H1 (cell line): Measurements from ENCODE around the gene CYTH1. TPM values are rescaled to one million over a fixed set of nuclear protein-coding genes. Genes with fewer than 3 reads are reported as not detected.

ENCODE experiments used
- CTCF ChIA-PET: fragments of 300-600 bp; sonication (Branson Sonifier 250); formaldehyde crosslinking; loops from one replicate; lab custom pipeline; 2021; ENCODE audit not compliant: partially characterized antibody; lab: Charles Lee
- POLR2A ChIA-PET: fragments of 300-600 bp; sonication (Branson Sonifier 250); formaldehyde crosslinking; loops from one replicate; lab custom pipeline; 2021; ENCODE audit warnings: inconsistent platforms; ENCODE audit not compliant: partially characterized antibody; lab: Charles Lee
- DNase-seq, 2 experiments: peaks; one replicate each; pipeline versions ENCODE4 v3.0.0 to v3.0.0-alpha.2; 2010 to 2022; ENCODE audit warnings: low spot score in 2 of 2, low read depth in 1 of 2, mixed read lengths in 1 of 2
- FAIRE-seq: peaks from 2 replicates; lab custom pipeline; 2011; peaks lifted over from hg19 to GRCh38; lab: Jason Lieb, UNC
- H2AFZ ChIP-seq: 2 replicates; pipeline ENCODE4 v1.8.1; 2012; ENCODE audit warnings: low read length, inconsistent platforms
- H2AK5ac ChIP-seq: 2 replicates; pipeline ENCODE4 v1.6.1; 2013; ENCODE audit warnings: low read depth, low read length
- H2BK120ac ChIP-seq: replicated peaks from 2 replicates; pipeline ENCODE3; 2013; ENCODE audit warnings: low read depth, low read length, inconsistent platforms
- H2BK12ac ChIP-seq: 2 replicates; pipeline ENCODE4 v1.6.1; 2013; ENCODE audit warnings: low read depth, low read length
- H2BK15ac ChIP-seq: 2 replicates; pipeline ENCODE4 v1.6.1; 2013; ENCODE audit warnings: low read length
- H2BK20ac ChIP-seq: 2 replicates; pipeline ENCODE4 v1.6.1; 2013; ENCODE audit warnings: low read length
- H2BK5ac ChIP-seq: 2 replicates; pipeline ENCODE4 v1.6.1; 2013; ENCODE audit warnings: low read depth, low read length
- H3K14ac ChIP-seq: 2 replicates; pipeline ENCODE4 v1.6.1; 2013; ENCODE audit warnings: inconsistent platforms; ENCODE audit not compliant: insufficient read length
- H3K18ac ChIP-seq: 2 replicates; pipeline ENCODE4 v1.6.1; 2013; ENCODE audit warnings: low read length; ENCODE audit errors: extremely low read depth
- H3K23ac ChIP-seq: 2 replicates; pipeline ENCODE4 v1.6.1; 2013; ENCODE audit warnings: inconsistent platforms; ENCODE audit not compliant: insufficient read length
- H3K23me2 ChIP-seq: 2 replicates; pipeline ENCODE4 v1.6.1; 2013; ENCODE audit warnings: low read depth, low read length
- H3K27ac ChIP-seq: 2 replicates; pipeline ENCODE4 v1.6.1; 2011; ENCODE audit warnings: low read depth, low read length, inconsistent platforms
- H3K27me3 ChIP-seq, 4 experiments: replicated peaks in 1 of 4; 1 replicate in 1 of 4; 2 replicates in 3 of 4; pipeline versions ENCODE4 v1.6.1 to v1.8.1; 2011 to 2013; ENCODE audit warnings: low read length in 3 of 4, mild to moderate bottlenecking in 3 of 4, inconsistent platforms in 2 of 4, mixed read lengths in 2 of 4, moderate library complexity in 1 of 4; ENCODE audit not compliant: control insufficient read depth in 3 of 4, insufficient read depth in 3 of 4; ENCODE audit errors: extremely low read depth in 1 of 4
- H3K36me3 ChIP-seq, 4 experiments: 2 replicates each; pipeline versions ENCODE4 v1.6.1 to v1.8.1; 2011 to 2013; ENCODE audit warnings: mild to moderate bottlenecking in 4 of 4, low read length in 3 of 4, moderate library complexity in 2 of 4, control low read depth in 1 of 4, inconsistent platforms in 1 of 4; ENCODE audit not compliant: insufficient read depth in 4 of 4, control insufficient read depth in 2 of 4
- H3K4ac ChIP-seq: replicated peaks from 2 replicates; pipeline ENCODE3; 2013; ENCODE audit warnings: low read length, low read depth, mixed read lengths, inconsistent platforms; ENCODE audit not compliant: insufficient read length
- H3K4me1 ChIP-seq, 4 experiments: replicated peaks in 1 of 4; 1 replicate in 1 of 4; 2 replicates in 3 of 4; pipeline versions ENCODE4 v1.6.1 to v1.8.1; 2011 to 2013; ENCODE audit warnings: low read length in 3 of 4, inconsistent platforms in 2 of 4, mixed read lengths in 1 of 4; ENCODE audit not compliant: insufficient read depth in 4 of 4, control insufficient read depth in 3 of 4
- H3K4me2 ChIP-seq, 2 experiments: 2 replicates each; pipeline versions ENCODE4 v1.6.1 to v1.8.1; 2011 to 2013; ENCODE audit warnings: low read depth in 2 of 2, low read length in 2 of 2, control low read depth in 1 of 2, inconsistent platforms in 1 of 2, mild to moderate bottlenecking in 1 of 2; ENCODE audit not compliant: insufficient read depth in 1 of 2
- H3K4me3 ChIP-seq, 4 experiments: fragments of 200-600, 300-600 bp in 1 of 4; sonication (generic), shearing (Covaris generic), sonication (Bioruptor Twin) in 1 of 4; 2 replicates each; pipeline versions ENCODE4 v1.5.1 to v1.8.1; 2011 to 2016; ENCODE audit warnings: low read length in 4 of 4, low read depth in 3 of 4, control low read depth in 2 of 4, inconsistent platforms in 2 of 4, mild to moderate bottlenecking in 2 of 4, mixed read lengths in 1 of 4, moderate library complexity in 1 of 4; ENCODE audit not compliant: insufficient read depth in 2 of 4; ENCODE audit errors: extremely low read depth in 1 of 4
- H3K56ac ChIP-seq: replicated peaks from 2 replicates; pipeline ENCODE3; 2013; ENCODE audit warnings: low read depth, mild to moderate bottlenecking, mixed read lengths, low read length, inconsistent platforms; ENCODE audit not compliant: insufficient read length
- H3K79me1 ChIP-seq: 2 replicates; pipeline ENCODE4 v1.6.1; 2013; ENCODE audit warnings: low read depth, low read length, control low read depth
- H3K79me2 ChIP-seq, 2 experiments: 2 replicates each; pipeline versions ENCODE4 v1.6.1 to v1.8.1; 2012 to 2013; ENCODE audit warnings: low read length in 2 of 2, mild to moderate bottlenecking in 2 of 2, inconsistent platforms in 1 of 2; ENCODE audit not compliant: insufficient read depth in 2 of 2, control insufficient read depth in 1 of 2
- H3K9ac ChIP-seq, 4 experiments: replicated peaks in 1 of 4; 1 replicate in 1 of 4; 2 replicates in 3 of 4; pipeline versions ENCODE4 v1.6.1 to v1.8.1; 2011 to 2013; ENCODE audit warnings: low read depth in 3 of 4, low read length in 3 of 4, control low read depth in 2 of 4, mild to moderate bottlenecking in 2 of 4, moderate library complexity in 2 of 4, inconsistent platforms in 1 of 4; ENCODE audit errors: extremely low read depth in 1 of 4
- H3K9me3 ChIP-seq, 2 experiments: 2 replicates each; pipeline versions ENCODE4 v1.6.1 to v1.8.1; 2012 to 2013; ENCODE audit warnings: mild to moderate bottlenecking in 2 of 2, moderate library complexity in 2 of 2, control low read depth in 1 of 2, inconsistent platforms in 1 of 2, low read depth in 1 of 2, low read length in 1 of 2, mixed read lengths in 1 of 2; ENCODE audit not compliant: insufficient read depth in 2 of 2
- H4K20me1 ChIP-seq, 2 experiments: replicated peaks in 1 of 2; 2 replicates each; pipeline versions ENCODE3 to v1.8.1; 2011 to 2013; ENCODE audit warnings: inconsistent platforms in 2 of 2, low read length in 2 of 2, mild to moderate bottlenecking in 1 of 2; ENCODE audit not compliant: insufficient read depth in 2 of 2, control insufficient read depth in 1 of 2
- H4K5ac ChIP-seq: 2 replicates; pipeline ENCODE4 v1.6.1; 2013; ENCODE audit warnings: low read length, low read depth, mixed read lengths, inconsistent platforms; ENCODE audit not compliant: insufficient read length
- H4K8ac ChIP-seq: 2 replicates; pipeline ENCODE4 v1.8.0; 2013; ENCODE audit warnings: mild to moderate bottlenecking, moderate library complexity, low read length, inconsistent platforms; ENCODE audit not compliant: insufficient read depth; ENCODE audit errors: extremely low read depth
- H4K91ac ChIP-seq: replicated peaks from 2 replicates; pipeline ENCODE3; 2013; ENCODE audit warnings: low read length, mixed read lengths, inconsistent platforms; ENCODE audit not compliant: insufficient read length
- CTCF ChIP-seq, 3 experiments: IDR thresholded peaks; 1 replicate in 2 of 3; 2 replicates in 1 of 3; pipeline versions ENCODE4 v1.5.1 to v1.6.1; 2011; ENCODE audit warnings: low read length in 3 of 3, mild to moderate bottlenecking in 3 of 3, inconsistent platforms in 2 of 3, low read depth in 1 of 3, moderate library complexity in 1 of 3; ENCODE audit not compliant: insufficient read depth in 1 of 3; ENCODE audit errors: control extremely low read depth in 1 of 3
- POLR2A ChIP-seq, 2 experiments: IDR thresholded peaks; 1 replicate in 1 of 2; 2 replicates in 1 of 2; pipeline ENCODE4 v1.6.1; 2011; ENCODE audit warnings: low read depth in 2 of 2, low read length in 2 of 2, mild to moderate bottlenecking in 2 of 2; ENCODE audit errors: control extremely low read depth in 1 of 2
- ZNF274 ChIP-seq: IDR thresholded peaks from 2 replicates; pipeline ENCODE4 v1.7.0; 2012; ENCODE audit warnings: low read length, borderline replicate concordance; ENCODE audit errors: extremely low read depth
- WGBS, 2 experiments: shearing (Covaris generic) in 1 of 2; methylation state at CpG; one replicate each; pipeline versions ENCODE4 v1.1.6 to v1.1.7; 2013 to 2015; ENCODE audit warnings: low lambda C conversion rate in 2 of 2, mixed read lengths in 2 of 2, inconsistent platforms in 1 of 2, low coverage in 1 of 2, missing lambda C conversion rate in 1 of 2; ENCODE audit not compliant: insufficient replicate concordance in 2 of 2, insufficient coverage in 1 of 2, insufficient read length in 1 of 2; ENCODE audit errors: extremely low coverage in 1 of 2, missing lambda C conversion rate in 1 of 2; 5-methylcytosine and 5-hydroxymethylcytosine counted together
- polyA plus RNA-seq, 7 experiments: library from polyadenylated mRNA; depleted of rRNA in 3 of 7; stranded (reverse) in 5 of 7; unstranded in 2 of 7; fragments of >200 nt in 5 of 7; fragments of 200-250 nt in 2 of 7; gene quantifications; 1 replicate in 5 of 7; 2 replicates in 1 of 7; 4 replicates in 1 of 7; pipeline versions ENCODE4 v1.2.1 to v1.2.3, GENCODE V29; 2011 to 2013; ENCODE audit warnings: missing spikeins in 2 of 7, mixed read lengths in 2 of 7
- total RNA-seq: library from RNA; stranded (reverse); fragmentation: NEBNext Ultra II Directional; extraction: Animal tissue kit (Norgen Biotek cat#: 25700); gene quantifications from 2 replicates; pipeline ENCODE4 v1.2.1, GENCODE V29; 2021

The CYTH1 gene
- total and polyA plus RNA-seq, 2 of the 8 experiments (the other 6 are each of a cell fraction or from before 2014, with no cell fraction given), result 12.8 to 14.8 TPM

- H3K27ac ChIP-seq, result no peak overlapping the region
- H3K18ac ChIP-seq, result no peak overlapping the region
- H3K79me1 ChIP-seq, result no peaks in the 10 kb centered on the region
- FAIRE-seq (no peak), DNase-seq (no peak)
- H3K4me3 ChIP-seq, result no peak overlapping the region
- H4K8ac ChIP-seq, result no peak overlapping the region
- no peak overlapping the region for H2BK120ac ChIP-seq
- no peak overlapping the region for H2BK15ac ChIP-seq
- peaks cover 0 to 2% of the 10 kb centered on the region in 2 experiments; a peak in 1 of 4 replicates for H3K9me3 ChIP-seq
- peaks cover 0 to 2% (median under 1%) of the 10 kb centered on the region in 4 experiments; a peak in 1 of 7 replicates for H3K4me1 ChIP-seq
- 94% methylated on average over 2 of the region's 2 CpGs; no CpG with 5 or more reads in 1 of the 2 experiments for WGBS, 2 experiments
- POLR2A ChIA-PET, result no interaction called here
- no peak overlapping the region for H3K23ac ChIP-seq
- H3K23me2 ChIP-seq, result no peaks in the 10 kb centered on the region; the same call in 1 of the 2 replicates
- no peaks in the 10 kb centered on the region for H3K27me3 ChIP-seq
- H2AK5ac ChIP-seq, result no peak overlapping the region
- H2AFZ ChIP-seq, result no peak overlapping the region
- no peak overlapping the region for H2BK12ac ChIP-seq
- CTCF ChIA-PET, result interaction anchor here (0.6 to 1.5 kb wide), 8 partner anchors 12 to 183 kb away, joined by 3 to 5 read pairs (median 3); no protein-coding TSS in a partner anchor
- peaks cover 0 to 3% (median 0%) of the 10 kb centered on the region in 4 experiments; a peak in 1 of 8 replicates for H3K36me3 ChIP-seq
- TF ChIP-seq ZNF274 (no peak), POLR2A (IDR thresholded peaks at IDR 0.05; ENCODE audit: control extremely low read depth in 1 of 2, low read depth in 2 of 2, low read length in 2 of 2) (no peak), CTCF (IDR thresholded peaks at IDR 0.05; ENCODE audit: control extremely low read depth in 1 of 3, insufficient read depth in 1 of 3, low read depth in 1 of 3, low read length in 3 of 3) (peak in 1 of 3 experiments; percentile 17; a peak in 1 of 4 replicates)
- TF ChIP-seq, all 59 proteins: peak for 1
- Histone ChIP-seq H3K79me2 (no peaks in the 10 kb centered on the region), H3K14ac (no peak overlapping the region), H4K20me1 (no peaks in the 10 kb centered on the region), H4K91ac (no peak overlapping the region), H3K4me2 (no peak overlapping the region), H3K4ac (no peak overlapping the region), H2BK5ac (no peak overlapping the region), H2BK20ac (no peak overlapping the region), H4K5ac (no peak overlapping the region), H3K9ac (no peak overlapping the region), H3K56ac (no peak overlapping the region)
These were observed 93.0 kb downstream of the CYTH1 start for GRCh38 chr17:78689029-78689428.
